ENCODE results near the gene THAP2. TPM values are rescaled to one million over a fixed set of nuclear protein-coding genes. Genes with fewer than 3 reads are reported as not detected.

Gene THAP2
- total RNA-seq, 1 donor from 2014 or later = 5.2 TPM

DNA sequence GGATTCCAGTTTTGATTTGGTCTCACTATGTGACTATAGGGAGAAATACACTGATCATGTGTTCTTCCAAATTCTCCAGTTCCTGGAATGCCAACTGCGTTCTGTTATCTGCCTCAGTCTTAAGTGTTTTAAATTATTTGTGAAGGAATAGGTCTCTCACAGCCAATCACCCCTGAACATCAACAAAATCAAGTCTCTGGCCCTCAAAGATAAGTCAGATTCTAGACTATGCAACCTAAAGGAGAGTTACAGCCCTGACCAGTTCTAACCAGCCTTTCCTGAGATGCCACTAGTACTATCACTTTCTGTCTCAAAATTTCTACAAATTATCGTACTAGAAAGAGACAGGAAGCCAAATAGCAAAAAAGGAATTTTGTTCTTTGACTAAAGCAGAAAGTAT, 22.7 kb upstream of the THAP2 start:
- no peaks in the 10 kb centered on the region for H3K27me3 Mint-ChIP-seq (ENCODE audit: low read depth)
- H3K4me3 Mint-ChIP-seq (ENCODE audit: unreplicated experiment) = no peak overlapping the region
- H3K36me3 Mint-ChIP-seq (ENCODE audit: low read depth) = peaks cover 31% of the 10 kb centered on the region
- H3K27ac Mint-ChIP-seq (ENCODE audit: unreplicated experiment) = peak overlapping the region; percentile 56
- DNase-seq (ENCODE audit: low spot score) = no peak
- H3K9me3 Mint-ChIP-seq (ENCODE audit: low read depth) = no peaks in the 10 kb centered on the region
- no peak for TF ChIP-seq CTCF (IDR thresholded peaks at IDR 0.05)
- H3K4me1 Mint-ChIP-seq (ENCODE audit: low read depth) = peaks cover 36% of the 10 kb centered on the region

DNA sequence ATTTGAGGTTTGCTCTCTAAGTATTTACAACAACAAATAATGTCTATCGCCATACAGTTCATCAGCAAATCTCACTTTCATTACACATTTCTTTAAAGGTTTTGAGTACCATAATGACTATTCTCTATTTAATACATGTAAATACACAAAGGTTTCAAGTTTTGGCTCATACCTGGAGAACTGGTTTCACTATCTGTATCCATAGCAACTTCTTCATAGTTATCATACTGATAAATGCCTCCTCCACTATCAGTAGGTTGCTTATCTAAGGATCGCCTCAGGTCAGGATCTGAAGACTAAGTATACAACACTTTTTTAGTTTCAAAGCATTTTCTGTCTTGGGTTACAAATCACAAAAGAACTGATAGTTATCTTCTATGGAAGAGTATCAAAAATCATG, 21.8 kb upstream of the THAP2 start:
- no peak for DNase-seq (ENCODE audit: low spot score)
- Mint-ChIP-seq H3K27ac (ENCODE audit: unreplicated experiment) (peak overlapping the region; percentile 56), H3K4me1 (ENCODE audit: low read depth) (peaks cover 31% of the 10 kb centered on the region), H3K4me3 (ENCODE audit: unreplicated experiment) (no peak overlapping the region), H3K36me3 (ENCODE audit: low read depth) (peaks cover 27% of the 10 kb centered on the region), H3K9me3 (ENCODE audit: low read depth) (no peaks in the 10 kb centered on the region), H3K27me3 (ENCODE audit: low read depth) (no peaks in the 10 kb centered on the region)
- no peak for TF ChIP-seq CTCF (IDR thresholded peaks at IDR 0.05)

- Mint-ChIP-seq H3K27me3 (ENCODE audit: low read depth) (no peaks in the 10 kb centered on the region), H3K36me3 (ENCODE audit: low read depth) (peaks cover 23% of the 10 kb centered on the region), H3K4me3 (ENCODE audit: unreplicated experiment) (no peak overlapping the region), H3K9me3 (ENCODE audit: low read depth) (no peaks in the 10 kb centered on the region), H3K27ac (ENCODE audit: unreplicated experiment) (no peak overlapping the region), H3K4me1 (ENCODE audit: low read depth) (peaks cover 16% of the 10 kb centered on the region)
- DNase-seq (ENCODE audit: low spot score) = no peak
- TF ChIP-seq CTCF (IDR thresholded peaks at IDR 0.05) = no peak
Measured at GRCh38 chr12:71645268-71645667, 18.8 kb upstream of the THAP2 start.

- H3K9me3 Mint-ChIP-seq (ENCODE audit: low read depth) = no peaks in the 10 kb centered on the region
- no peak for TF ChIP-seq CTCF (IDR thresholded peaks at IDR 0.05)
- peaks cover 13% of the 10 kb centered on the region for H3K4me1 Mint-ChIP-seq (ENCODE audit: low read depth)
- no peak overlapping the region for H3K4me3 Mint-ChIP-seq (ENCODE audit: unreplicated experiment)
- H3K36me3 Mint-ChIP-seq (ENCODE audit: low read depth) = peaks cover 21% of the 10 kb centered on the region
- no peaks in the 10 kb centered on the region for H3K27me3 Mint-ChIP-seq (ENCODE audit: low read depth)
- DNase-seq (ENCODE audit: low spot score) = no peak
- no peak overlapping the region for H3K27ac Mint-ChIP-seq (ENCODE audit: unreplicated experiment)
Measured at GRCh38 chr12:71646512-71646911, 17.6 kb upstream of the THAP2 start.

GRCh38 chr12:71648537-71648936, 15.6 kb upstream of the THAP2 start:
- Mint-ChIP-seq H3K36me3 (ENCODE audit: low read depth) (peaks cover 16% of the 10 kb centered on the region), H3K4me1 (ENCODE audit: low read depth) (peaks cover 4% of the 10 kb centered on the region), H3K27me3 (ENCODE audit: low read depth) (no peaks in the 10 kb centered on the region), H3K9me3 (ENCODE audit: low read depth) (no peaks in the 10 kb centered on the region), H3K27ac (ENCODE audit: unreplicated experiment) (no peak overlapping the region), H3K4me3 (ENCODE audit: unreplicated experiment) (no peak overlapping the region)
- DNase-seq (ENCODE audit: low spot score) = no peak
- no peak for TF ChIP-seq CTCF (IDR thresholded peaks at IDR 0.05)
